IPS DF 6.9 (cell line): ENCODE measurements around the gene KRT85.
"Not testable (repeated sequence)": the region's sequence is repeated elsewhere in the genome, so short reads cannot be mapped to it uniquely, and the experiment has no call there.

ENCODE experiments used
- DNase-seq: peaks from one replicate; pipeline ENCODE4 v3.0.0-alpha.2; 2013; ENCODE audit warnings: low read depth, low spot score
- H3K27ac ChIP-seq: one replicate; pipeline ENCODE4 v1.5.1; 2013; ENCODE audit warnings: low read length, control low read depth
- H3K27me3 ChIP-seq: 2 replicates; pipeline ENCODE4 v1.6.1; 2013; ENCODE audit warnings: mild to moderate bottlenecking, low read length; ENCODE audit not compliant: control insufficient read depth, insufficient read depth
- H3K36me3 ChIP-seq: 2 replicates; pipeline ENCODE4 v1.6.1; 2013; ENCODE audit warnings: low read length; ENCODE audit not compliant: control insufficient read depth, insufficient read depth
- H3K4me1 ChIP-seq: 2 replicates; pipeline ENCODE4 v1.6.1; 2013; ENCODE audit warnings: low read length; ENCODE audit not compliant: control insufficient read depth, insufficient read depth
- H3K4me3 ChIP-seq: 2 replicates; pipeline ENCODE4 v1.5.1; 2013; ENCODE audit warnings: mild to moderate bottlenecking, low read length
- H3K9me3 ChIP-seq: 2 replicates; pipeline ENCODE4 v1.6.1; 2013; ENCODE audit warnings: low read length, inconsistent platforms; ENCODE audit not compliant: control insufficient read depth, insufficient read depth
- WGBS: extraction: QIAGEN DNeasy Blood & Tissue Kit; methylation state at CpG from one replicate; pipeline ENCODE4 v1.1.7; 2013; ENCODE audit warnings: mixed read lengths, missing lambda C conversion rate; ENCODE audit not compliant: insufficient read length, insufficient coverage; 5-methylcytosine and 5-hydroxymethylcytosine counted together

KRT85 gene

DNA sequence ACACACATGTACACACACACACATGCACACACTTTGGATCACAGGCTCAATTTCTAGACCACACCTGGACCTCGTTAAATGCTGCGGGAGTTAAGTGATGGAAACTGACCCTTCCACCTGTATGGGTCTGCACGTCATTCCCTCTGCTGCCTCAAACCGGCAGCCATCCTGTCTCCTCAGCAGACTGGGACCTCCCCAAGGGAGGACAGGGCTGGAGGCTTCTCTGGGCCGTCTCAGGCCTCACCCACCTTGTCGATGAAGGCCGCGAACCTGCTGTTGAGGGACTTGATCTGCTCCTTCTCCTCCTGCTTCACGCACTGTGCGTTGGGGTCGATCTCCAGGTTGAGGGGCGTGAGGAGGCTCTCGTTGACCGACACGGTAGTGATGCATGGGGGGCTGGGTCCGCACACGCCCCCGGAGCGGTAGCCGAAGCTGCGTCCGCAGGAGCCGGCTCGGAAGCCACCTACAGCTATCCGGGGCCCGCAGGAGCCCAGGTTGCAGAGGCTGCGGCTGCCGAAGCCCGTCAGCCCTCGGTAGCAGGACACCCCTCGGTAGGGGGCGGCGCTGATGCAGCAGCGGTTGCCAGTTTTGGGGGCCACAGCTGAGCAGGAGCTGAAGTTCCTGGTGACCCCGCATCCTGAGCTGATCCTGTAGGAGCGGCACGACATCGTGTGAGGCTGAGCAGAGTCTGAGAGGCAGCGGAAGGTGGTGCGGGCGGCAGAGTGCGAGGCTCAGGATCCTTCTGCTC, at the start of gene KRT85:
Gene KRT85, minus strand, starts transcription at position 744 of the 748 bp plus-strand sequence. Its CDS starts 76 bp downstream, at position 668.
- Histone ChIP-seq H3K36me3 (no peaks in the 10 kb centered on the region), H3K27me3 (no peaks in the 10 kb centered on the region), H3K4me3 (no peak within 1 kb of the TSS), H3K27ac (no peak within 1 kb of the TSS), H3K4me1 (no peaks in the 10 kb centered on the region; the same call in 1 of the 2 replicates), H3K9me3 (no peaks in the 10 kb centered on the region)
- DNase-seq: no peak
- WGBS: no CpG with 5 or more reads among the region's 42 CpGs

- Histone ChIP-seq H3K4me3 (no peak overlapping the region), H3K27me3 (no peaks in the 10 kb centered on the region), H3K36me3 (no peaks in the 10 kb centered on the region), H3K4me1 (no peaks in the 10 kb centered on the region), H3K27ac (no peak overlapping the region), H3K9me3 (no peaks in the 10 kb centered on the region)
- no peak for DNase-seq
- WGBS: no CpG with 5 or more reads among the region's 1 CpG
These were observed 49.5 kb upstream of the KRT85 start for GRCh38 chr12:52416795-52417194.

DNA sequence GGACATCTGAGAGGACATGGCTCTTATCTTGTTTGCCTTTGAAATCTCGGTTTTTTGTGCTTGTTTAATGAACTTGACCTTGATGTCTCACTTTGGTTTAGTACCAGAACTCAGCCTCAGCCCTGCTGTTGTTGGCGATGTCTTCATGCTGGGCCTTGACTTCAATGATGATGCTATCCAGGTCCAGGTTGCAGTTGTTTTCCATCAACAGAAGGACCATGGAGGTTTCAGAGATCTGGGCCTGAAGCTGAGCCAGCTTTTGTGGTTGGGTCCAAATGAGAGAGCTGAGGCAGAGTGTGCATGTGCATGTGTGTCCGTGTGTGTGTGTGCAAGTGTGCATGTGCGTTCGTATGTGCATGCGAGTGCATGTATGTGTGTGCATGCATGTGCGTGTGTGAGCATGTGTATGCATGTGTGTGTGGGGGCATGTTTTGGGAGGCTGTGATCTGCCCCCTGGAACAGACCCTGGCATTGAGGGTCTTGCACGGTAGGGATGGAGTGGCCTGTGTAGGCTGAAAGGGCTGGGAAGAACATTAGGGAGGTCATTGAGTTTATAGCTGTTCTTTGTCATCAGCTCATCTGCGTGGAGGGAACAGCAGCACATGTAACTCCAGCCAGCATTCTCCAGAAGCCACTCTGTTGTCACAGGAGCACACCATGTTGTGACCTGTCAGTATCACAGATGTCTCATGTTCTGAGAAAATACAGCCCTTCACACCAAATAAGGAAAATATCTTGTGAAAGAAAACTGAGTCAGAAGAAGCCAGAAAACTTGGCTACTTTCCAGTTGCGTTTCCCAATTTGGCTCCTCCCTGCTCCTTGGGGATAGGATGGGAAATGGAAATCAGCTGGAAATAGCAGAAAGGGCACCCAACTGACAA, 48.8 kb upstream of the KRT85 start:
- Histone ChIP-seq H3K27me3 (no peaks in the 10 kb centered on the region), H3K4me1 (no peaks in the 10 kb centered on the region), H3K36me3 (no peaks in the 10 kb centered on the region), H3K4me3 (no peak overlapping the region), H3K27ac (no peak overlapping the region), H3K9me3 (no peaks in the 10 kb centered on the region)
- DNase-seq: no peak
- WGBS: no CpG with 5 or more reads among the region's 10 CpGs

- Histone ChIP-seq H3K27ac (no peak overlapping the region), H3K27me3 (no peaks in the 10 kb centered on the region), H3K9me3 (no peaks in the 10 kb centered on the region), H3K4me3 (no peak overlapping the region), H3K4me1 (no peaks in the 10 kb centered on the region), H3K36me3 (no peaks in the 10 kb centered on the region)
- no peak for DNase-seq
- WGBS: no CpG with 5 or more reads among the region's 5 CpGs
These were observed 47.7 kb upstream of the KRT85 start for GRCh38 chr12:52414936-52415335.

DNA sequence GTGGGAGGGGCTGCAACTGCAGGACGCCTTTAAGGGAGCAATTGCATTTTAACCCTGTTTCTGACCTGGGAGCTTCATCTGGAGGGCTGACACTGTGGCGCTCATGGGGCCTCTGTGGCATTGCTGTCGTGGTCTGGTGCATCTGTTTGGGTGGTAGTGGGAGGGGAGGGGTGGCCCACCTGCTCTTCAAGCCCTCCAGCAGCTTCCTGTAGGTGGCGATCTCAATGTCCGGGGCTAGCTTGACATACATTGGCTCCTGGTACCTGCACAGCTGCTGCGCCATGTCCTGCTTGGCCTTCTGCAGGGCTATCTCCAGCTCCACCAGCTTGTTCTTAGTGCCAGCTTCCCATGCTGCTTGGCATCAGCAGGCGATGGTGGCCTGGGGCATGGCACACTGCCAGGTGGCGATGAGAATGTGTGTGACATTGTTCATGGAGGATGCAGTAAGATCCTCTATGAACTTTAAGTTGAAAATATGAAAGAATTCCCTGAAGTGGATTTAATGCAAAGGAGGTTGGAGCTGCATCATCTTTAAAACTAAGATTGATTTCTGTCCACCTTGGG, 46.6 kb upstream of the KRT85 start:
- H3K27me3 ChIP-seq: no peaks in the 10 kb centered on the region
- H3K27ac ChIP-seq: no peak overlapping the region
- WGBS: no CpG with 5 or more reads among the region's 8 CpGs
- peak; percentile 20 for DNase-seq
- no peak overlapping the region for H3K4me3 ChIP-seq
- no peaks in the 10 kb centered on the region for H3K36me3 ChIP-seq
- H3K4me1 ChIP-seq: no peaks in the 10 kb centered on the region
- no peaks in the 10 kb centered on the region for H3K9me3 ChIP-seq

DNA sequence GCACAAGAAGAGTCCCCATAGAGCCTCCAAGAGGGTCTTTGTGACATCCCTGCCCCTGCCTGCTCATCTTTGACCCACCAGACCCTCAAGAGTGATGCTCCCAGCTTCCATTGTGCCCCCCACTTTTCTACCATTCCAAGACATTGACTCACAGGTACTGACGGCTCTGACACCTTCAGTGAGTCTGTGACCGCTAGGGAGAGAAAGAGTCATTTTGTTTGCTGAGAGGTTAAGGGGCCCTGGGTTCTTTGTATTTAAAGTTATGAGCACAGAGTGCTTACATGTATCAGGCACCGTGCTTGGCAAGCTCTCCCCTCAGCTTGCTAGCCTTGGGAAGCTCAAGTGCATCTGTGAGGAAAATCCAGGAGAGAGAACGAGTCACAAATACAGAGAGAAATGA, 45.9 kb upstream of the KRT85 start:
- no peak for DNase-seq
- WGBS: no CpG with 5 or more reads among the region's 4 CpGs
- Histone ChIP-seq H3K4me1 (no peaks in the 10 kb centered on the region), H3K27me3 (no peaks in the 10 kb centered on the region), H3K27ac (no peak overlapping the region), H3K4me3 (no peak overlapping the region), H3K36me3 (no peaks in the 10 kb centered on the region), H3K9me3 (no peaks in the 10 kb centered on the region)

GRCh38 chr12:52411815-52412214, 44.5 kb upstream of the KRT85 start:
- no peaks in the 10 kb centered on the region for H3K27me3 ChIP-seq
- no CpG with 5 or more reads among the region's 10 CpGs for WGBS
- H3K4me3 ChIP-seq: no peak overlapping the region
- no peaks in the 10 kb centered on the region for H3K9me3 ChIP-seq
- DNase-seq: no peak
- no peak overlapping the region for H3K27ac ChIP-seq
- no peaks in the 10 kb centered on the region for H3K4me1 ChIP-seq
- no peaks in the 10 kb centered on the region for H3K36me3 ChIP-seq

DNA sequence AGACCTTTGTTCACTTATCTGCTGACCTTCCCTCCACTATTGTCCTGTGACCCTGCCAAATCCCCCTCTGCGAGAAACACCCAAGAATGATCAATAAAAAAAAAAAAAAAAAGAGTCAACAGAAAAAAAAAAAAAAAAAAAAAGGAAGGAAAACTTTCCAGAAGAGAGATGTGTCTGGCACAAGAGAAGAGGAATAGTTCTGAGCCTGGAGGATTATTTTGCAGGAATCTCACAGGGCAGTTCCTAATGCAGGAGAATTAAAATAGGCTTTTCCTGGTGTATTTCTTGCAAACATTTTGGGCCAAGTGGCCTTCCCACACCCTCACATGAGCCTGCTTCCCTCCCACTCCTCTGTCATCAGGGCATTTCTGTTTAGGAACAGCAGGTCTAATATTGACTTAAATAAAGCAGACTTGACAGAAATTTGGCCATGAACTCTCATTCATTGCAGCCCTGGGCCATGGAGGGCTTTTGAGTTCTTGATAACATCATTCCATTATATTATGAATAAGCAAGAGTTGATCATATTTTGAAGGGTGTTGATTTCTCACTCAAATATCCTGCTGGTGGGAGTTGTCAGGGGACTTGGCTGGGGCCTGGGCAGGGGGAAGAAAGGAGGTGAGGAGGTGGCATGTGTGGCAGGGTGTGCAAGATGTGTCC, 43.4 kb upstream of the KRT85 start:
- H3K4me1 ChIP-seq, H3K36me3 ChIP-seq, H3K9me3 ChIP-seq, H3K4me3 ChIP-seq, H3K27me3 ChIP-seq, DNase-seq, H3K27ac ChIP-seq: not testable (repeated sequence)
- no CpG with 5 or more reads among the region's 1 CpG for WGBS

DNA sequence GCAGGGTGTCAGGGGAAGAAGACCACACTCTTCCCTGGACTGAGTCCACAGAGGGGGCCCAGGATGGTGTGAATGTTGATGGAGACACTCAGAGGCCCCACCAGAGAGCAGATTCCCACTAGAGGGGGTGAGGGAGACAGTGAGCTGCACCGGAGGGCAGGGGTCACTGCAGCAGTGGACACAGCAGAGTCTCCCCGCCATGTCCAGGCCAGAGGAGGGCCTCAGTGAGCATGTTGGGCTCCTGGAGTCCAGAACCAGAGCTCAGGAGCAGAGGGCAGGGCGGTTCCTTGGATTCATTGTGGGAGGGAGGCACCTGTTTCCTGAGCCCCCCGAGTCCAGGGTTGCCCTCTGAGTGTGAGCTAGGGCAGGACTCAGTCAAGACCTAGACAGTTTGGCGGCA, 40.6 kb upstream of the KRT85 start:
- Histone ChIP-seq H3K27me3 (no peaks in the 10 kb centered on the region), H3K9me3 (no peaks in the 10 kb centered on the region), H3K27ac (no peak overlapping the region), H3K4me3 (no peak overlapping the region), H3K4me1 (peaks cover 1% of the 10 kb centered on the region; the same call in 1 of the 2 replicates), H3K36me3 (no peaks in the 10 kb centered on the region)
- no CpG with 5 or more reads among the region's 5 CpGs for WGBS
- no peak for DNase-seq

DNA sequence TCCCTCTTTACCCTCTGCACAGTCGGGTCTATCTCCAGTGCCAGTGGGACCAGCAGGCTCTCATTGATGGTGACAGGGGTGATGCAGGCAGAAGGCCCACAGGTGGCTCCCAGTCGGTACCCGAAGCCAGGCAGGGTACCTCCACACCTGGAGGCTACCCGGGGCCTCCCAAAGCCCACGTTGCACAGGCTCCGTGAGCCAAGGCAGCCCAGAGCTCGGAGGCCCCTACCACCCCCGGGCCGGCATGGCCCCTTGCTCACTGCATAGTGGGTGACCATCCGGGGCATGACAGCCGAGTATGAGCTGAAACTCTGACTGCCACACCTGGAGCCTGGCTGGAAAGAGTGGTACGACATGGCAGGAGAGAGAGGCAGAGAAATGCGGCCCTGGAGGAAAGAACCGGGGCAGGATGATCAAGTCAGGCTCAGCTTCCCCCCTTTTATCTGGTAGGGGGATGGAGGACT, 38.7 kb upstream of the KRT85 start, which contains the start of gene KRT82:
Gene KRT82, minus strand, starts transcription at position 414 of the 464 bp plus-strand sequence. Its CDS starts 58 bp downstream, at position 356.
- Histone ChIP-seq H3K36me3 (no peaks in the 10 kb centered on the region), H3K4me3 (no peak within 1 kb of the TSS), H3K27ac (no peak within 1 kb of the TSS), H3K9me3 (no peaks in the 10 kb centered on the region), H3K4me1 (peaks cover 1% of the 10 kb centered on the region; the same call in 1 of the 2 replicates), H3K27me3 (no peaks in the 10 kb centered on the region)
- no CpG with 5 or more reads among the region's 14 CpGs for WGBS
- DNase-seq: no peak
